ENCODE results near the gene NPIPB13. TPM values are rescaled to one million over a fixed set of nuclear protein-coding genes. Genes with fewer than 3 reads are reported as not detected.
"Not testable (repeated sequence)": the region's sequence is repeated elsewhere in the genome, so short reads cannot be mapped to it uniquely, and the experiment has no call there.

Gene NPIPB13
- 0.86 and 1.1 TPM in 2 replicates for total RNA-seq (2014; rRNA removed; shearing (Covaris generic))

- DNase-seq (ENCODE audit: low read depth): not testable (repeated sequence)
These were observed at the start of gene NPIPB13 for GRCh38 chr16:30248379-30248778. Gene NPIPB13, minus strand, starts transcription at chr16:30248479. Its CDS starts 2,906 bp downstream, at chr16:30245573.

- not testable (repeated sequence) for DNase-seq (ENCODE audit: low read depth)
These were observed 34.1 kb upstream of the NPIPB13 start for GRCh38 chr16:30282357-30282756.

GRCh38 chr16:30278523-30278922 is 30.2 kb upstream of the NPIPB13 start:
- not testable (repeated sequence) for DNase-seq (ENCODE audit: low read depth)

- DNase-seq (ENCODE audit: low read depth): not testable (repeated sequence)
These were observed 31.2 kb downstream of the NPIPB13 start for GRCh38 chr16:30217082-30217481.

GRCh38 chr16:30211414-30211813 is 36.9 kb downstream of the NPIPB13 start:
- not testable (repeated sequence) for DNase-seq (ENCODE audit: low read depth)

GRCh38 chr16:30209032-30209431 is 39.2 kb downstream of the NPIPB13 start:
- not testable (repeated sequence) for DNase-seq (ENCODE audit: low read depth)

GRCh38 chr16:30207063-30207704 is 41.1 kb downstream of the NPIPB13 start:
- not testable (repeated sequence) for DNase-seq (ENCODE audit: low read depth)

- DNase-seq (ENCODE audit: low read depth): not testable (repeated sequence)
These were observed 42.0 kb downstream of the NPIPB13 start for GRCh38 chr16:30206252-30206651.

GRCh38 chr16:30205541-30206236 is 42.6 kb downstream of the NPIPB13 start:
- DNase-seq (ENCODE audit: low read depth): not testable (repeated sequence)

GRCh38 chr16:30199608-30200343 is 48.5 kb downstream of the NPIPB13 start:
- not testable (repeated sequence) for DNase-seq (ENCODE audit: low read depth)

- DNase-seq (ENCODE audit: low read depth): not testable (repeated sequence)
These were observed 49.2 kb downstream of the NPIPB13 start, which contains the start of gene SULT1A3 for GRCh38 chr16:30199049-30199448. Gene SULT1A3, plus strand, starts transcription at chr16:30199255. Its CDS starts 1,474 bp downstream, at chr16:30200729.

Other genes starting within 250 kb of the NPIPB13 start
- gene DOC2A, start 237.5 kb downstream of the NPIPB13 start, total RNA-seq (2014; rRNA removed; shearing (Covaris generic)): 0.18 TPM in 1 of 2 replicates, not detected in the other
- gene C16orf92, start 225.3 kb downstream of the NPIPB13 start, total RNA-seq (2014; rRNA removed; shearing (Covaris generic)): not detected in 2 replicates
- gene TLCD3B, start 217.2 kb downstream of the NPIPB13 start, total RNA-seq (2014; rRNA removed; shearing (Covaris generic)): not detected in 2 replicates
- 781 and 887 TPM in 2 replicates for gene ALDOA, start 182.7 kb downstream of the NPIPB13 start, total RNA-seq (2014; rRNA removed; shearing (Covaris generic))
- gene PPP4C, start 172.5 kb downstream of the NPIPB13 start, total RNA-seq (2014; rRNA removed; shearing (Covaris generic)): 81.4 and 113 TPM in 2 replicates
- not detected in 2 replicates for gene TBX6, start 156.6 kb downstream of the NPIPB13 start, total RNA-seq (2014; rRNA removed; shearing (Covaris generic))
- 0.21 and 1.0 TPM in 2 replicates for gene YPEL3, start 152.3 kb downstream of the NPIPB13 start, total RNA-seq (2014; rRNA removed; shearing (Covaris generic))
- gene GDPD3, start 134.9 kb downstream of the NPIPB13 start, total RNA-seq (2014; rRNA removed; shearing (Covaris generic)): 0.57 and 0.77 TPM in 2 replicates
- gene MAPK3, start 125.3 kb downstream of the NPIPB13 start, total RNA-seq (2014; rRNA removed; shearing (Covaris generic)): 7.6 and 11.3 TPM in 2 replicates
- gene CORO1A, start 64.9 kb downstream of the NPIPB13 start, total RNA-seq (2014; rRNA removed; shearing (Covaris generic)): 4.3 and 25.4 TPM in 2 replicates
- 1,051 and 1,320 TPM in 2 replicates for gene BOLA2B, start 54.8 kb downstream of the NPIPB13 start, total RNA-seq (2014; rRNA removed; shearing (Covaris generic))
- gene SLX1A, start 54.6 kb downstream of the NPIPB13 start, total RNA-seq (2014; rRNA removed; shearing (Covaris generic)): 48.1 and 67.8 TPM in 2 replicates
- 4.9 and 12.8 TPM in 2 replicates for gene SULT1A3, start 49.2 kb downstream of the NPIPB13 start, total RNA-seq (2014; rRNA removed; shearing (Covaris generic))
- 63.1 and 64.5 TPM in 2 replicates for gene CD2BP2, start 106.8 kb upstream of the NPIPB13 start, total RNA-seq (2014; rRNA removed; shearing (Covaris generic))
- 26.2 and 27.1 TPM in 2 replicates for gene TBC1D10B, start 122.0 kb upstream of the NPIPB13 start, total RNA-seq (2014; rRNA removed; shearing (Covaris generic))
- not detected in 2 replicates for gene MYL11, start 126.3 kb upstream of the NPIPB13 start, total RNA-seq (2014; rRNA removed; shearing (Covaris generic))
- not detected in 2 replicates for gene SEPTIN1, start 134.1 kb upstream of the NPIPB13 start, total RNA-seq (2014; rRNA removed; shearing (Covaris generic))
- 6.0 and 6.3 TPM in 2 replicates for gene ZNF48, start 146.9 kb upstream of the NPIPB13 start, total RNA-seq (2014; rRNA removed; shearing (Covaris generic))
- gene ZNF771, start 159.1 kb upstream of the NPIPB13 start, total RNA-seq (2014; rRNA removed; shearing (Covaris generic)): 13.8 and 19.7 TPM in 2 replicates
- gene DCTPP1, start 181.6 kb upstream of the NPIPB13 start, total RNA-seq (2014; rRNA removed; shearing (Covaris generic)): 27.3 and 30.3 TPM in 2 replicates
- gene SEPHS2, start 197.4 kb upstream of the NPIPB13 start, total RNA-seq (2014; rRNA removed; shearing (Covaris generic)): 5.0 and 6.4 TPM in 2 replicates
- not detected in 2 replicates for gene ITGAL, start 224.3 kb upstream of the NPIPB13 start, total RNA-seq (2014; rRNA removed; shearing (Covaris generic))

All from Daoy (cell line).